Activated naive CD4-positive, alpha-beta T cell treated with Interleukin-2 at 50 U/mL for 16 hours (primary cell): ENCODE measurements around the gene OTX1.
"Not testable (repeated sequence)": the region's sequence is repeated elsewhere in the genome, so short reads cannot be mapped to it uniquely, and the experiment has no call there.

ENCODE experiments used
- DNase-seq: peaks from one replicate; pipeline ENCODE4 v3.0.0-alpha.2; 2020

Gene OTX1

DNA sequence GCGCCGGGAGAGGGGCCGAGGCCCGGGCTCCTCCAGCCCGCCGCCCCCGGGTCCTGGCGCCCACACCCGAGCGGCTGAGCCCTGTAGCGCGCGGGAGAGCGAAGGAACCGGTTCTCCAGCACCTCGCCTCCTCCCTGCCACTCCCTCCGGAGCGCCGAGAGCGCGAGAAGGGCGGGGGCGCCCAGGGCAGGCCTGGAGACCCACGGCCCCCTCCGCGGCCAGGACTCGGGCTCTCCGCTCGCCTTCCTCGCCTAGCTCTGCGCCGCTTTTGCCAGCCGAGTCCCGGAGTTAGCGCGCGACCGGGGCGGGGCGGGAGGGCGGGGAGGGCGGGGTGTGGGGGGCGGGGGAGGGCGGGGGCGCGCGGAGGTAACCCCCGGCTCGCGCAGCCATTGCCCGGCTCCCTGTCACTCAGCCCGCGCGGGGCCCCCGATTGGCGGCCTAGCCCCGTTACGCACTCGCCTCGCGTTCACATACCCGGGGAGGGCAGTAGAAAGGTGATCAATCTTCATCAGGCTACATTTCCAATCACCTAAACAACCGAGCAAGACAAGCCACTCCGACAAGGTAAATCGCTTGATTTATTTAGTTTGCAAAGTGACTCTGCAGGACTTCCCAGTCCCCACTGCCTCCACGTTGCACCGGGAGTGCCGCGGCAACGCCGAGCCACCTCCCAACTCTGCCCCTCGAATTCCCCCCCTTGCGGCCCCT lies at the start of gene OTX1:
Gene OTX1, plus strand, starts transcription at position 497 of the 708 bp plus-strand sequence. CDS start 2,161 bp downstream, outside the sequence.
- peak; percentile 50 for DNase-seq

DNA sequence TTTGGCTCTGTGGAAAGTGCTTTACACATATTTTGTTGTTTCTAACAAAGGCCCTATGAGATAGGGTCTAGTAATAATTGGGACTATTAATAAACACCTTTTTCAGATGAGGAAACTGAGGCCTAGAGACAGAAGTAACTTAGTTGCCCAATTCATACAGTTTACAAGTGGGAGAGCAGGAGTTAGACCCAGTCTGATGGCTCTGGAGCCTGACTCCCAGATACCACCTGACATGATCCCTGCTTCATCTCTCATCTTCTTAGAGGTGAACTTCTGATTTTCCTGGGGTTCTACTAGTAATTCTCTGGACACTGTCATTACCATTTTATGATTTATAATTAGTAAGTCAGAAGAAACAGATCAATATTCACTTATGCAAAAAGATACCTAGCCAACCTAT lies 49.1 kb upstream of the OTX1 start:
- no peak for DNase-seq

DNA sequence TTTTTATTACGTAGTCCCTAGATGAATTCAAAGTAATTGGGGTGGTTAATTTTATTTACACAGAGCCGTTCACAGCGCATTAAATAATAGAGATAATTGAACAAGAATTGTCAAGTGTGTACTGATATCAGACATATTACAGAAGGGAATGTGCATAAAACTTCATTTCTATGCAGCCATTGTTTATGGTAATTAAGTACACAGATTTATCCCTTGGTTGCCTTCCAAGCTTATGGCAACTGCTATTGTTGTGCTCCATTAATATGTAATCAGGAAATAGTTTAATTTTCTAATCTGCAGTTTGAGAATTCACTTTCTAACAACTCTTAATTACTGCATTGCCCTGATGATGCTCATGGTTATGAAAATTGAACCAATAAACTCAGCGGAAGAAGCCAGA lies 47.3 kb upstream of the OTX1 start:
- no peak for DNase-seq

DNA sequence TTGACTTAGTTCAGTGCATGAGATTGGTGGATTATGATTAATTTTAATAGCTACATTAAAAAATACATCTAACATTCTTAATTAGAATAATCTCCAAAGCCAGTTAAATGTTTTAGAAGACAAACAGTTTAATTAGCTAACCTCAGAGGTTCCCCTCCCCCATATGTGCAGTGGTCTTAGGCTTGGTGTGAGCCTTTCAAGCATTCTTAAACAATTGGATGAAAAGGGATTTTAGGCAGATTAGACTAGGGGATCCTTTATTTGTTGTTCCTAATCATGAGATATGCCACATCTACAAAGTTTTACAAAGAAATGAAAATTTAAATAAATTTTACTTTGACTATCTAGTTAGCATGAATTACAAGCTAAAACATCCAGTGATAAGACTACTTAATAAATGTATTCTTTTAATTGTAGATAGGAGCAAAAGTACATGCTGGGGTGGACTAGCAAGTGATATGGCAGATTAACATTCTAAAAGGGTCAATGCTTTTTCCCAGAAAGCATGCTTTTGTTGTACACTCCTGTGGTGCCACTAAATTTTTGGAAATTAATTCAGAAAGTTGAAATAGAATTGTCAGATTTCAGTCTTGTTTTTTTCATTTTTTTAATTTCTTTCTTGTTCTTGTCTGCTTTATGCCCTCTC lies 42.7 kb upstream of the OTX1 start:
- DNase-seq = no peak

DNA sequence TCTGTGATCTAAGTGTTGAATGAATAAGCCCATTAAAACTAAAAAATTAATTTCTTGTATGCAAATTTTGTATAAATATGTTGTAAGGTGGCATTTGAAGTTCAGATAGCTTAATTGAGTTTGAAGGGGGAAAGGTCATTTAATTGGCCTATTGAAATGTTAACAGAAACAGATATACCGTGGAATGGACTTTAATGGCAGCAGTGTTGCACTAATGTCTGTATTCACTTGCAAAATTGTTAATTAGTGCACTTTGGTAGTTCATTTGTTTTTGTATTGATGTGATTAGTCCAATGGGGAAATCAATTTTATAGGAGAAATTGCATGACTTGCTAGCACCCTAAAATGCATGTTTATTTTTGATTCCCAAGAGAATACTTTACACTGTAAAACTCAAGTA lies 41.8 kb upstream of the OTX1 start:
- no peak for DNase-seq

DNA sequence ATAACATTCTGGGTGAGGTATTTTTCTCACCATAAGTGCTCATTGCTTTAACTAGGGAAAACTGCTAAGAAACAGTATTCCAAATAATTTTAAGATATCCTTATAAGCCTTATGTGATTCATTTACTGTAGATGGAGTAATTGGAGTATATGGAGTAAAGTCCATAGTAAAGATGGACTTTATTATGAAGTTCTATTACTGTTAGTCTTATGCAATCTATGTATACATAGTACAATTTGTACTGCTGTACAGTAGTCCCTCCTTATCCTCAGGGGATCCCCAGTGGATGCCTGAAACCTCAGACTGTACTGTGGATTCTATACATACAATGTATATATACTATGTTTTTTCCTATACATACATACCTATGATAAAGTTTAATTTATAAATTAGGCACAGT lies 41.1 kb upstream of the OTX1 start:
- no peak for DNase-seq

DNA sequence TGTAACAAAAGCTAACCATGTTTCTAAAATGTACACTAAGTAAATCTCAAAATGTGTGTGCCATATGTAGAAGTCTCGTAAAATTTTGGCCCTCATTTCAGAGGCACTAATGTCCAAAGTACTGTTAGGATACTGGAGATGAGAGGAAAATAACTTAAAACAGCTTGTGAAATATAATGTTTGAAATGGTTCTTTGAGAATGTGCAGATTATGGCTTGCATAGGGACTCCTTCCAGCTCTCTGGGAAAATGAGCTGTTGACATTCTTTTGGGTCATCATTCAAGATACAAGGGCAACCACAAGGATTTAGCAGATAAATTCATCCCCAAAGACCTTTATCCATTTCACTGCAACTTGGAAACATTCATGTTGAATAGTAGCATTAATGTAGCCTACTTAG lies 38.1 kb upstream of the OTX1 start:
- no peak for DNase-seq

DNA sequence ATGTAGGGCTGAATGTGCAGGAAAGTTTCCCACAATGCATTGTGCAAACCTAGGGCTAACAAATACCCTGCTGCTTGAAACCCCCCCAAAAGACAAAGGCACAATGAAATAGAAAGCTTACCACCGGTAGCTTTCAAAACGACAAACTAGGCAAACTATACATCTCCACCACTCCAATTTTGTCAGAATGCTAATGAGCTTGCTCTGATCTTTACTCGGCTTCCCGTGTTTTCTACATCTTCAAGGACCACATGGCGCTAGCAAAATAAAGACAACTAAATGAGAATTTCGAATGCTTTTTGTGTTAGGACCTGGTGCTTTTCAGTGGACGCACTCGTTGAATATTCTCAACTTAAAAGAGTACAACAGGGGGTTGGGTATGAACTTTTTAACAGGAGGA lies 37.2 kb upstream of the OTX1 start:
- DNase-seq = no peak

DNA sequence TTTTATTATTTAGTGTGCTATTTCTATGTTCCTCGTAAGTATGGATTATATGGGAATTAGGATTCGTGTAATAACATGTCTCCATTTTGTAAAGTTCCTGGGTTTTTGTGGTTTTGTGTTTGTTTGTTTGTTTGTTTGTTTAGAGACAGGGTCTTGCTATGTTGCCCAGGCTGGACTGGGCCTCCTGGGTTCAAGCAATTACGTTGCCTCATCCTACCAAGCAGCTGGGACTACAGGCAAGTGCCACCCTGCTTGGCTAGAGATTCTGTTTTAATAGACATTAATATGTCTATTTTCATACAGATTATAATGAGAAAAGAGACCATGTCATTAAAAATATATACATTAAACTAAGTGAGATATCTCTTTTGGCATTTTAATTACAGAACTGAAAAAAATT lies 35.2 kb upstream of the OTX1 start:
- no peak for DNase-seq

DNA sequence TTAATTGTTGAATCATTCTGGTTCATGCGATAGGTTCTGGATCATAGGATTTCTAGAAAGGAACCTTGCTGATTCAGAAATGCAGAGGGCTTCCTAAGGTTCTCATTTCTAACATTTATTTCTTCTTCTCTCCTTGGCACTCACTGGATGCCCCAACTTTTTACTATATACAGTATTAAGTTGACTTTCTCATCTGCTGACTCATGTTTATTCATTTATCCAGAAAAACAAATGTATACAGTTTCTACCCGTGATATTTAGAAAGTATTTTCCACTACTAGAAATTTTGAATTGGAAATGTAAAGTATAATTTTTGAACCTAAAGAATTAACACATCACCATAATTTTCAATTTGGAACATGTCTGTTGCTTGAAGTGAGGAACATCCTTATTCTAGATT lies 32.2 kb upstream of the OTX1 start:
- no peak for DNase-seq

DNA sequence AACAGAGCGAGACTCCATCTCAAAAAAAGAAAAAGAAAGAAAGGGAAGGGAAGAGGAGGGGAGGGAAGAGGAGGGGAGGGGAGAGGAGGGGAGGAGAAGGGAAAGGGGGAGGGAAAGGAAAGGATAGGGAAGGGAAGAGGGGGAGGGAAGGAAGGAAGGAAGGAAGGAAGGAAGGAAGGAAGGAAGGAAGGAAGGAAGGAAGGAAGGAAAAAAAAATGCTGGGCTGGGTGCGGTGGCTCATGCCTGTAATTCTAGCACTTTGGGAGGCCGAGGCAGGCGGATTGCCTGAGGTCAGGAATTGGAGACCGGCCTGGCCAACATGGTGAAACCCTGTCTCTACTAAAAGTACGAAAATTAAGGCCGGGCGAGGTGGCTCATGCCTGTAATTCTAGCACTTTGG lies 30.9 kb upstream of the OTX1 start:
- DNase-seq = not testable (repeated sequence)

DNA sequence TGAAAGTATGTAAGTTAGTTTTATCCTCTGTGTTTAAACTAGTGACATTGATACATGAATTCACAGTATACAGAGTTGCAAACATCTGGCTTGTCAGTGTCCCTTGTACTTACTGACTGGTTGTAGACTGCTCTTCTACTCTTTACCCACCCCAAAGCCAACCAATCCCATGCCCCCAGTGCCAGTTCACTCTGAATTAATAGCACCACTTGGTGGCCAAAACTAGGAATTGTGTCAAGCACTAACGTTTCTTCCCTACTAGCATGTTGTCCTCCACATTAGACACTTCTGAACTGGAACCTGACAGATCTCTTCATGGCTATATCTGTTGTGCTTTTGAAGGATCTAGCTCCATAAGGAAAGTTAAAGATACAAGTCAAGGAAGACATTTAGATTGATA lies 27.2 kb upstream of the OTX1 start:
- no peak for DNase-seq

DNA sequence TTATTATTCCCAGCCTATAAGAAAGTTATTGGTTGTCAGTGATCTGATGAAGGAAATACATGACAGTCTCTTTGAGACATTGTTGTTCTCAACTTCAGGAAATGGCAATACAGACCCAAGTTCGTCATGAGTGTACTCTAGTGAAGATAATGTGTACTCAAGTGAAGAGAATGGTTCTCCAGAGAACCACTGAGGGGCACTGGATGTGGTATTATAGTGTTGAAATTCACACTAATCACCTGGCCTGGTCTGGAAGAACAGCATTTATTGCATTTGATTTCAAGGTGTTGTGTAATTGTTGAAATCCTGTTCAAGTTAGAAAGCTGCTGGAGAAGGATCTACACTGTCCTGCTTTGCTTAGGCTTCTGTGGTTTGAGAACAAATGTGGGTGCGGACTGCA lies 23.4 kb upstream of the OTX1 start:
- DNase-seq = no peak

DNA sequence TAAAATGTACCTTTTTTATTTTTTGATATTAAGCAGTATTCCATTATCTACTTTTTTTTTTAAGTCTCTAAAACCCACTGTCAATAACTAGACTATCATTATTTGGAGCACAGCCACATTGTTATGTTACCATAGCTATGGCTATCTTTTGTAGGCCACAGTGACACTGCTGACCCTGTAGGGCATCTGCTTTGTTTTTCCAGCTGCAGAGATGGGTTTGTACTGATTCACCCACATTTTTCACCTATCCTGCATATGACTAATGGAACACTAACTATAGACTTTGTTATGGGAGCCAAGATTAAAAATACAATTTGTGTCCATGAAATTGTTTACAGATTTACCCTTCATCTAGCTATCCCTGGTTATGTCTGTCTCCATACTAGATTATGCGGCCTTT lies 21.6 kb upstream of the OTX1 start:
- DNase-seq = no peak

DNA sequence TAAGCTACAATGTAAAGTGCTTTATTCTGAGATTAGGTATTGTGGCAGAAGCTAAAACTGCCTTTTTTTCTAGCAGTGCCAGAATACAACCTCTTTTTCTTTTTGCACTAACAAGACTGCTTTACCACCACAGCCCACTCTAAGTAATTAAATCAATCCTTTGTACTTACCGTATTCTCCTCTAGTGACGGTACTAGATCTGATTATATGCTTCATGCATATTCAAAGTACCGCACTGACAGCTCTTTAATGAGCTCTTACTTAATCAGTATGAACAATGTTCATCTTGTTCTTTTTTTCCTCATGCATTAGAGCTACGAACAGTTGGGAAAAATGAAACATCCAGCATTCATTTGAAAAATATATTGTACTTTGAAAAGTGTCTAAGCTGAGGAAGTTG lies 16.1 kb upstream of the OTX1 start:
- no peak for DNase-seq

DNA sequence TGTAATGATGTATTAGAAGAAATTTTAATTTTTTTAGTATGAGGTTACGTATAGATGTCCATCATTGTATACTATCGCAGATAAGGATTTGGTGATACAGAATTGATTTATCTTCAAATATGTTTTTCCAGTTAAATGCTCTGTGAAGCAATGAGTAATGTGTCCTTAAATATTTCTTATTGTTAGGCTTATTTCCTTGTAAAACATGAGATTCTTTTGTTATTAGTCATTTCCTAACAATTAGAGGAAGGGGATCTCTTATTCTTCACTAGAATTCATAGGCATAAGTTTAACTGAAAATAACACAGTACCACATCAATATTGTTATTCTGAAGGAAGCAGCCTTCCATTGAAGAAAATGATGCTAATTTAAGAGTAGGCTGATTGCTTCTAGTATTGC lies 15.5 kb upstream of the OTX1 start:
- no peak for DNase-seq

DNA sequence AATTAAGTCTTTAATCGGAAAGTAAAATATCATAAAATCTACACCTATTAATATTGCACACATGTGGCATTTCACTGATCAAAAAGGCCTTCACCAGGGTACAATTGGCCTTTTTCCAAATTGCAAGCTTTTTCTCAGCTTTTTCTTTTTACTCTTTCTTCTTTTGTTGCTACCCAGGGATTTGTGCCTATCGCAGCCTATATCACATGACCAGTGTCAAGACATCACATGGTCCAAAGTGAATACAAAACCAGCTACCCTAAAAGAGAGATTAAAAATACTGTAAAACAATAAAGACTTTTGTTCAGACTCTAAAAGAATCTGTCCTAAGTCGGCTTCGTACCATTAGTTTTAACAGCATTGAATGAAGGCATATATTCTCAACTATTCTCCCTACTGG lies 15.0 kb upstream of the OTX1 start:
- DNase-seq = no peak

DNA sequence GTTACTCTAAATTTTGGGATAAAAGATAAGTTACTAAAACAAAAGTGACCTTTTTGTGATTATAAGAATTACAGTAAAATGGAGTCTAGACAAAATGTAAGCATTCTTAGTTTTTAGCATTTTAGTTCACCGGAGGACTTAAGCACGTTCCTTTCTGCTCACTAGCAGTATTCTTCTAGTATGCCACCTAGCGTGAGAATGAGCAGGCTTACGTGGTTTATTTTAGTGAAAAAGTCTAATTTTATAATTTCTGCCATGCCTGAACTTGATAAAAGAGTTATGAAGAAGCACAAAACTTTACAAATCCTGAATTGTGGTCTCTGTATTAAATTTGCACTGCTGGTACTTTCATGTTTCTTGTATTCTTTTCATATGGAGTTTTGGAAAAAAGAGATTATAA lies 12.6 kb upstream of the OTX1 start:
- DNase-seq = no peak

DNA sequence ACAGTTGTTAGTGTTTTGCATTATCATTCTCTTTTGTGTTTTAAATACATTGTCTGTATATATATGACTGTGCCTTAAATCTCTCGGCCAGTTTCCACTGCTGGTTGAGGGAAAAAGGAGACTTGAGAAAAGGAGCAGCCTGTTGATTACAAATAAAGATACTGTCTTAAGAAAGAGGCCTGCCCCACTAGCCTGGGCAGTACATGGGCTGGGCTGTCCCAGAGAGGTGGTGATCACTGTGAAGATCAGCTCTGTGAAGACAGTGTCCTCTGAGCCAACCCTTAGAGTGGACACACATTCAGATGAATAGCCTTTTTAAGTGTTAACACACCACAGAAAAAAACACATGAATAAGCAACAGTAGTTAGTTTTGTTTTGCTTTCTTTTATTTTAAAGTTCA lies 10.0 kb upstream of the OTX1 start:
- no peak for DNase-seq

DNA sequence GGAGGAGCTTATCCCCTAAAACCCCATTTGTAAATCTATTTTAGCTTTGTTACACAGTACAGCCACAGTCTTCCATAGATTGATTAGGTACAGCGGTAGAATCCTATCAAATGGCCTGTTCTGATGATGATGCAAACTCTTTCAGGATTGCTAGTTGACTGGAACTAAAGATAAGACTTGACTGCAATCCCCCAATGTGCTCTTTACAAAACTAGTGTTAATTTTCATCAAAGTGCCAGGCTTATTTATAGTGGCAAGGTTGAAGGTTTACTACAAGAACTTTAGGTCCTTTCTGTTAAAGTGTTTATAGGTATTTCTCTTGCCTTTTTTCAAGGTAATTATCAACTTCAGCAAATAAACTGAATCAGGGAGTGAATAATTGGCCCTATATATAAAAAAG lies 9.0 kb upstream of the OTX1 start:
- no peak for DNase-seq

DNA sequence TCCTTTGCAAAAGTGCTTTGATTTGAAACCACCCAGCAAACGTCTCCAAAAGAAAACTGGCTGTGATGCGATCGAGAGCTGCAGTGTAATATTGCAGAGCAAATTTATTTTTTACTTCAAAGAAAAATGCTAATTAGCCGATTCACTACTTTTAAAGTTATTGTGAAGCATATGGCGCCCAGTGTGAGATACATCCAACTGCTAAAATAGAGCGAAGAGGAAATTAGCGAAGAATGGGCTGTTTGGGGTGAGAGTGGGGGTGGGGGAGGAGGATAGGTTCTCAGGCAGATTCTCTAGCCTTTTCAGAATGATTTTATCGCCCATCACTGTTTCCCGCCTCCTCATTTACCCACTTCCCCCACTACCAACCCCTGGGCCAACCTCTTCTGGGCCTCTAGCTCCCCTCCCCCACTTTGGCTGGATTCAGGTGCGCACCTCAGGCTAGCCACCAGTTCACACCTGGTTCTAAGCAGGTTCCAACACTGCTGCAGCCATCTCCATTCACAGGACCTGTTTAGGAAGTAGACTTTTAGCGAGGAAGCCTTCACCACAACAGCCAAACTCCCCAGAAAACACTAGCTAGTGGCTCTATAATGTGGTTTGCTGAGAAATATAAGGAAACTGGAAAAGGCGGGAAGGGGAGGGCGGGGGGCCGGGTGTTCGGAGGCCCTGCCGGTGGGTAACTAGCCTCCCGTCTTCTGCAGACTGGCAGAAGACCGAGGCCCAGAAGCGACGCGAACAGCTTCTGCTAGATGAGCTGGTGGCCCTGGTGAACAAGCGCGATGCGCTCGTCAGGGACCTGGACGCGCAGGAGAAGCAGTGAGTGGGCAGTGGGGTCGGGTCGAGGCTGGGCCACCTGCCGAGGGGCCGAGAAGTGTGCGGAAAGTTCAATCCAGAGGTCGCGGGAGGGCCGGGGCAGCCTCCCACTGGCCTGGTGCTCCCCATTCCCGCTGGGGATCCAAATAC lies 6.0 kb upstream of the OTX1 start:
- no peak for DNase-seq

DNA sequence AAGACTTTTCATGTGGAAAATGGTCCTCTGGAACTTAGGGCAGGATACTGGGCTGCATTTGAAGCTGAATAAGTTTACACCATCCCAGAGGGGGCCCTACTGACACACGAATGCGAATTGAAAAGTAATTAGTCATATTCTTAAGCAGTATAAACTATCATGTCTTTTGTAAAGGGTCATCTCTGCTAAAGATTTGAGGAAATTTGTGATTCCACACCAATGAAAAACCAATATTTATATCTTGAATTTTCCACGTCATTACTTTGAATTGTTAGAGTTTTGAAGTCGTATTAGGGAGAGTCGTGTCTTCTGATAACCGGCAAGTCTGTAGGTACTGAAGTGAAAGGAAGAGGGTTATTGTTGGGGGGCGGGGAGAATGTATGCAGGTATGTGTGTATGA lies 4.1 kb upstream of the OTX1 start:
- DNase-seq = no peak

DNA sequence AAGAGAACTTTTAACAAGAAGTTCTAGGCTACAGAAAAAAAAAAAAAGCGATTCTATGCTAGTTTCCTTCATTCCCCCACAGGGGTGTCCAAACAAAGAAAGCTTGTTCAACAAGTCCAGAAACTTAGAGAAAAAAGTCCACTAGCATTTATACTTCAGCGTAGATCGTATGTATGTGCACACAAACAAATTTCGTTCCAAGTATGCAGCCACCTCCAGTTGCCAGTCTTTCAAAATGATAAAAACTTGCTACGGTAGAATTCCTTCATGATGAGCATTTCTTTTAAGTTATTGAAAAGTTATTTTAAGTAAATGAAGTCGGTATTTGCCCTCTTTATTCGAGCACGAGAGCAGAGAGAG lies 3.7 kb upstream of the OTX1 start:
- DNase-seq = no peak
